ENCODE measurements around the gene NDRG3.

NDRG3 gene

GRCh38 chr20:36736451-36737182 lies 9.3 kb downstream of the NDRG3 start:
- Histone ChIP-seq H3K4me1 (ENCODE audit: control insufficient read depth, insufficient read depth, low read length, poor library complexity, severe bottlenecking) (peaks cover 33% of the 10 kb centered on the region), H3K9me3 (ENCODE audit: control insufficient read depth, low read length) (no peaks in the 10 kb centered on the region), H3K36me3 (ENCODE audit: control insufficient read depth, insufficient read depth, low read length) (no peaks in the 10 kb centered on the region), H3K4me3 (ENCODE audit: extremely low read depth, insufficient read depth, low read length, poor library complexity, severe bottlenecking) (no peak overlapping the region), H3K27ac (ENCODE audit: low read depth, low read length, severe bottlenecking) (peak overlapping the region; percentile 16)
- 90% methylated on average over 2 of the region's 3 CpGs; no CpG with 5 or more reads in 1 of the 2 experiments for WGBS, 2 experiments (ENCODE audit: insufficient coverage in 2 of 2)

GRCh38 chr20:36732456-36732855 lies 13.4 kb downstream of the NDRG3 start:
- Histone ChIP-seq H3K4me1 (ENCODE audit: control insufficient read depth, insufficient read depth, low read length, poor library complexity, severe bottlenecking) (peaks cover 30% of the 10 kb centered on the region), H3K27ac (ENCODE audit: low read depth, low read length, severe bottlenecking) (no peak overlapping the region), H3K4me3 (ENCODE audit: extremely low read depth, insufficient read depth, low read length, poor library complexity, severe bottlenecking) (no peak overlapping the region), H3K36me3 (ENCODE audit: control insufficient read depth, insufficient read depth, low read length) (no peaks in the 10 kb centered on the region), H3K9me3 (ENCODE audit: control insufficient read depth, low read length) (no peaks in the 10 kb centered on the region)
- WGBS, 2 experiments (ENCODE audit: insufficient coverage in 2 of 2), result 83 to 100% methylated on average over 1 of the region's 1 CpG

- Histone ChIP-seq H3K36me3 (ENCODE audit: control insufficient read depth, insufficient read depth, low read length) (no peaks in the 10 kb centered on the region), H3K9me3 (ENCODE audit: control insufficient read depth, low read length) (no peaks in the 10 kb centered on the region), H3K27ac (ENCODE audit: low read depth, low read length, severe bottlenecking) (no peak overlapping the region), H3K4me1 (ENCODE audit: control insufficient read depth, insufficient read depth, low read length, poor library complexity, severe bottlenecking) (peaks cover 12% of the 10 kb centered on the region), H3K4me3 (ENCODE audit: extremely low read depth, insufficient read depth, low read length, poor library complexity, severe bottlenecking) (no peak overlapping the region)
- WGBS, 2 experiments (ENCODE audit: insufficient coverage in 2 of 2), result 50 to 80% methylated on average over 1 to 2 of the region's 3 CpGs
These were observed 16.9 kb downstream of the NDRG3 start for GRCh38 chr20:36728986-36729385.

- Histone ChIP-seq H3K4me3 (ENCODE audit: extremely low read depth, insufficient read depth, low read length, poor library complexity, severe bottlenecking) (no peak overlapping the region), H3K27ac (ENCODE audit: low read depth, low read length, severe bottlenecking) (no peak overlapping the region), H3K4me1 (ENCODE audit: control insufficient read depth, insufficient read depth, low read length, poor library complexity, severe bottlenecking) (no peaks in the 10 kb centered on the region), H3K36me3 (ENCODE audit: control insufficient read depth, insufficient read depth, low read length) (no peaks in the 10 kb centered on the region), H3K9me3 (ENCODE audit: control insufficient read depth, low read length) (no peaks in the 10 kb centered on the region)
- 93 to 95% methylated on average over 2 of the region's 3 CpGs for WGBS, 2 experiments (ENCODE audit: insufficient coverage in 2 of 2)
These were observed 19.7 kb downstream of the NDRG3 start for GRCh38 chr20:36726168-36726567.

GRCh38 chr20:36720510-36720909 lies 25.4 kb downstream of the NDRG3 start:
- peaks cover 6% of the 10 kb centered on the region for H3K36me3 ChIP-seq (ENCODE audit: control insufficient read depth, insufficient read depth, low read length)
- no peaks in the 10 kb centered on the region for H3K4me1 ChIP-seq (ENCODE audit: control insufficient read depth, insufficient read depth, low read length, poor library complexity, severe bottlenecking)
- H3K4me3 ChIP-seq (ENCODE audit: extremely low read depth, insufficient read depth, low read length, poor library complexity, severe bottlenecking), result no peak overlapping the region
- 89 to 100% methylated on average over 1 to 2 of the region's 3 CpGs for WGBS, 2 experiments (ENCODE audit: insufficient coverage in 2 of 2)
- H3K27ac ChIP-seq (ENCODE audit: low read depth, low read length, severe bottlenecking), result no peak overlapping the region
- no peaks in the 10 kb centered on the region for H3K9me3 ChIP-seq (ENCODE audit: control insufficient read depth, low read length)

GRCh38 chr20:36717657-36718056 lies 28.2 kb downstream of the NDRG3 start:
- 80% methylated on average over 1 of the region's 2 CpGs; no CpG with 5 or more reads in 1 of the 2 experiments for WGBS, 2 experiments (ENCODE audit: insufficient coverage in 2 of 2)
- Histone ChIP-seq H3K9me3 (ENCODE audit: control insufficient read depth, low read length) (no peaks in the 10 kb centered on the region), H3K36me3 (ENCODE audit: control insufficient read depth, insufficient read depth, low read length) (peaks cover 6% of the 10 kb centered on the region), H3K27ac (ENCODE audit: low read depth, low read length, severe bottlenecking) (no peak overlapping the region), H3K4me1 (ENCODE audit: control insufficient read depth, insufficient read depth, low read length, poor library complexity, severe bottlenecking) (no peaks in the 10 kb centered on the region), H3K4me3 (ENCODE audit: extremely low read depth, insufficient read depth, low read length, poor library complexity, severe bottlenecking) (no peak overlapping the region)

- 90 to 100% methylated on average over 1 to 2 of the region's 3 CpGs for WGBS, 2 experiments (ENCODE audit: insufficient coverage in 2 of 2)
These were observed 28.9 kb downstream of the NDRG3 start for GRCh38 chr20:36717021-36717420.

GRCh38 chr20:36712775-36713174 lies 33.1 kb downstream of the NDRG3 start:
- WGBS, 2 experiments (ENCODE audit: insufficient coverage in 2 of 2), result 78 to 100% methylated on average over 1 of the region's 1 CpG
- no peak overlapping the region for H3K4me3 ChIP-seq (ENCODE audit: extremely low read depth, insufficient read depth, low read length, poor library complexity, severe bottlenecking)

More at GRCh38 chr20:36717021-36717420, 28.9 kb downstream of the NDRG3 start:
- Histone ChIP-seq H3K4me3 (ENCODE audit: extremely low read depth, insufficient read depth, low read length, poor library complexity, severe bottlenecking) (no peak overlapping the region), H3K9me3 (ENCODE audit: control insufficient read depth, low read length) (no peaks in the 10 kb centered on the region), H3K27ac (ENCODE audit: low read depth, low read length, severe bottlenecking) (no peak overlapping the region), H3K4me1 (ENCODE audit: control insufficient read depth, insufficient read depth, low read length, poor library complexity, severe bottlenecking) (no peaks in the 10 kb centered on the region), H3K36me3 (ENCODE audit: control insufficient read depth, insufficient read depth, low read length) (peaks cover 6% of the 10 kb centered on the region)

GRCh38 chr20:36709126-36709525 lies 36.8 kb downstream of the NDRG3 start:
- Histone ChIP-seq H3K4me3 (ENCODE audit: extremely low read depth, insufficient read depth, low read length, poor library complexity, severe bottlenecking) (no peak overlapping the region), H3K27ac (ENCODE audit: low read depth, low read length, severe bottlenecking) (no peak overlapping the region), H3K9me3 (ENCODE audit: control insufficient read depth, low read length) (no peaks in the 10 kb centered on the region), H3K36me3 (ENCODE audit: control insufficient read depth, insufficient read depth, low read length) (no peaks in the 10 kb centered on the region), H3K4me1 (ENCODE audit: control insufficient read depth, insufficient read depth, low read length, poor library complexity, severe bottlenecking) (no peaks in the 10 kb centered on the region)
- 84 to 100% methylated on average over 2 to 5 of the region's 5 CpGs for WGBS, 2 experiments (ENCODE audit: insufficient coverage in 2 of 2)

More at GRCh38 chr20:36712775-36713174, 33.1 kb downstream of the NDRG3 start:
- Histone ChIP-seq H3K36me3 (ENCODE audit: control insufficient read depth, insufficient read depth, low read length) (no peaks in the 10 kb centered on the region), H3K27ac (ENCODE audit: low read depth, low read length, severe bottlenecking) (no peak overlapping the region), H3K4me1 (ENCODE audit: control insufficient read depth, insufficient read depth, low read length, poor library complexity, severe bottlenecking) (no peaks in the 10 kb centered on the region), H3K9me3 (ENCODE audit: control insufficient read depth, low read length) (no peaks in the 10 kb centered on the region)

- 88 to 90% methylated on average over 1 to 2 of the region's 4 CpGs for WGBS, 2 experiments (ENCODE audit: insufficient coverage in 2 of 2)
- Histone ChIP-seq H3K4me1 (ENCODE audit: control insufficient read depth, insufficient read depth, low read length, poor library complexity, severe bottlenecking) (no peaks in the 10 kb centered on the region), H3K36me3 (ENCODE audit: control insufficient read depth, insufficient read depth, low read length) (no peaks in the 10 kb centered on the region), H3K27ac (ENCODE audit: low read depth, low read length, severe bottlenecking) (no peak overlapping the region), H3K9me3 (ENCODE audit: control insufficient read depth, low read length) (no peaks in the 10 kb centered on the region), H3K4me3 (ENCODE audit: extremely low read depth, insufficient read depth, low read length, poor library complexity, severe bottlenecking) (no peak overlapping the region)
These were observed 42.4 kb downstream of the NDRG3 start for GRCh38 chr20:36703530-36703929.

GRCh38 chr20:36700438-36700837 lies 45.5 kb downstream of the NDRG3 start:
- H3K27ac ChIP-seq (ENCODE audit: low read depth, low read length, severe bottlenecking), result no peak overlapping the region
- H3K4me3 ChIP-seq (ENCODE audit: extremely low read depth, insufficient read depth, low read length, poor library complexity, severe bottlenecking), result no peak overlapping the region
- 36 to 61% methylated on average over 2 to 3 of the region's 3 CpGs for WGBS, 2 experiments (ENCODE audit: insufficient coverage in 2 of 2)

More at GRCh38 chr20:36700438-36700837, 45.5 kb downstream of the NDRG3 start:
- H3K9me3 ChIP-seq (ENCODE audit: control insufficient read depth, low read length), result no peaks in the 10 kb centered on the region
- H3K36me3 ChIP-seq (ENCODE audit: control insufficient read depth, insufficient read depth, low read length), result no peaks in the 10 kb centered on the region
- H3K4me1 ChIP-seq (ENCODE audit: control insufficient read depth, insufficient read depth, low read length, poor library complexity, severe bottlenecking), result no peaks in the 10 kb centered on the region

Measured in mesodermal cell (in vitro differentiated cells).